ENCODE measurements around the gene SLC4A9.

SLC4A9 gene

GRCh38 chr5:140339636-140340035 is 20.4 kb upstream of the SLC4A9 start:
- no peak for TF ChIP-seq ZNF70 (CRISPR knock-in tag; IDR thresholded peaks at IDR 0.05)
- TF ChIP-seq OSR1 (CRISPR knock-in tag; IDR thresholded peaks at IDR 0.05) = no peak
- no peak for TF ChIP-seq PPARA (CRISPR knock-in tag; IDR thresholded peaks at IDR 0.05; ENCODE audit: borderline replicate concordance)
- no peak for TF ChIP-seq CREB5 (CRISPR knock-in tag; IDR thresholded peaks at IDR 0.05; ENCODE audit: low read depth)
- TF ChIP-seq CSDC2 (CRISPR knock-in tag; IDR thresholded peaks at IDR 0.05) = no peak
- no peak for TF ChIP-seq TSHZ2 (CRISPR knock-in tag; IDR thresholded peaks at IDR 0.05)
- TF ChIP-seq ISL1 (CRISPR knock-in tag; IDR thresholded peaks at IDR 0.05) = no peak
- TF ChIP-seq ESRRG (CRISPR knock-in tag; IDR thresholded peaks at IDR 0.05) = no peak
- no peak for TF ChIP-seq PATZ1 (CRISPR knock-in tag; IDR thresholded peaks at IDR 0.05; ENCODE audit: borderline replicate concordance)
- no peak for TF ChIP-seq TOX (CRISPR knock-in tag; IDR thresholded peaks at IDR 0.05; ENCODE audit: borderline replicate concordance)
- TF ChIP-seq ZC3H10 (CRISPR knock-in tag; IDR thresholded peaks at IDR 0.05) = no peak
- TF ChIP-seq ZFP30 (CRISPR knock-in tag; IDR thresholded peaks at IDR 0.05) = no peak
- TF ChIP-seq BACH2 (CRISPR knock-in tag; IDR thresholded peaks at IDR 0.05; ENCODE audit: borderline replicate concordance) = no peak
- TF ChIP-seq SNAI2 (CRISPR knock-in tag; IDR thresholded peaks at IDR 0.05) = no peak
- TF ChIP-seq ZNF8 (CRISPR knock-in tag; IDR thresholded peaks at IDR 0.05) = no peak
- TF ChIP-seq GLIS3 (CRISPR knock-in tag; IDR thresholded peaks at IDR 0.05) = no peak
- TF ChIP-seq RARB (CRISPR knock-in tag; IDR thresholded peaks at IDR 0.05) = no peak
- ATAC-seq = no peak

- ATAC-seq = no peak
- TF ChIP-seq ZNF565 (CRISPR knock-in tag; conservative IDR thresholded peaks at IDR 0.05; ENCODE audit: low read depth) (no peak), ZNF70 (CRISPR knock-in tag; IDR thresholded peaks at IDR 0.05) (no peak), ZFP3 (CRISPR knock-in tag; IDR thresholded peaks at IDR 0.05) (no peak), ISL1 (CRISPR knock-in tag; IDR thresholded peaks at IDR 0.05) (no peak), CSRNP3 (CRISPR knock-in tag; IDR thresholded peaks at IDR 0.05) (no peak), OSR1 (CRISPR knock-in tag; IDR thresholded peaks at IDR 0.05) (no peak), TSHZ2 (CRISPR knock-in tag; IDR thresholded peaks at IDR 0.05) (no peak), BACH2 (CRISPR knock-in tag; IDR thresholded peaks at IDR 0.05; ENCODE audit: borderline replicate concordance) (no peak), TCF4 (CRISPR knock-in tag; IDR thresholded peaks at IDR 0.05; ENCODE audit: borderline replicate concordance) (no peak), ZFP30 (CRISPR knock-in tag; IDR thresholded peaks at IDR 0.05) (no peak), TOX (CRISPR knock-in tag; IDR thresholded peaks at IDR 0.05; ENCODE audit: borderline replicate concordance) (no peak), ZC3H10 (CRISPR knock-in tag; IDR thresholded peaks at IDR 0.05) (no peak), ARNTL (CRISPR knock-in tag; IDR thresholded peaks at IDR 0.05; ENCODE audit: borderline replicate concordance, low read depth) (no peak), SNAI2 (CRISPR knock-in tag; IDR thresholded peaks at IDR 0.05) (no peak)
Measured at GRCh38 chr5:140340605-140341121, 19.3 kb upstream of the SLC4A9 start.
